ENCODE measurements around the gene FOXB2.

FOXB2 gene

DNA sequence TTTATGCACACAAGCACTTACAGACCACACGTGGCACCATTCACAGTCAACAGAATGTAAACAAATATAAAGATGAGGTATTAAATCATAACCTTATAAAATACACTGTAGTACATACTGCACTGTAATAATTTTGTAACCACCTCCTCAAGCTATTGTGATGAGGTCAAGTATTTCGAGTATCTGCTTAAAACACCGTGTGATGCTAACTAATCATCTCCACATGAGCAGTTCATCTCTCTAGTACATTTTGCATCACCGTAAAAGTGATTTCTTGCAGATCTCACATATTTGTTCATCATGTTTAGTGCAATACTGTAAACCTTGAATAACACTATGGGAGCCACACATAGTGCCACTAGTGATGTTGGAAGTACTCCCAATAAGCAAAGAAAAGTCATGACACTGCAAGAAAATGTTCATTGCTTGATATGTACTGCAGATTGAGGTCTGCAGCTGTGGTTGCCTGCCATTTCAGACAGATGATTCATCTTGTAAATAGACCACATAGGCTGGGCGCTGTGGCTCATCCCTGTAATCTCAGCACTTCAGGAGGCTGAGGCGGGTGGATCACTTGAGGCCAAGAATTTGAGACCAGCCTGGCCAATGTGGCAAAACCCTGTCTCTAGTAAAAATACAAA lies 44.3 kb downstream of the FOXB2 start:
- peak; percentile 30 to 34 for DNase-seq (ENCODE audit: low read depth in 2 of 2)

DNA sequence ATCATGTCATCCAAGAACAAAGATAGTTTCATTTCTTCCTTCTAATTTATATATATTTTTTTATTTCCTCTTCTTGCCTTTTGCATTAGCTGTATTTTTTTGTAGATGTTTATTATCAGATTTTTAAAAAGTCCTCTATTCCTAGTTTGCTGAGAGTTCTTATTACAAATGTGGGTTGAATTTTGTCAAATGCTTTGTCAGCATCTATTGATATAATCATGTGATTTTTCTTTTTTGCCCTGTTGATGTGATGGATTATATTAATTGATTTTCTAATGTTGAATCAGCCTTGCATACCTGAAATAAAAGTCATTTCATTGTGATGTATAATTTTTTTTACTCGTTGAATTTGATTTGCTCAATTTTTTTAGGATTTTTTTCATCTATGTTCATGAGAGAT lies 46.9 kb downstream of the FOXB2 start:
- no peak for DNase-seq (ENCODE audit: low read depth in 2 of 2)

All from fibroblast of skin of left biceps (primary cell).